GM19468 (cell line): ENCODE measurements around the gene CRYBG1.
"Not testable (repeated sequence)": the region's sequence is repeated elsewhere in the genome, so short reads cannot be mapped to it uniquely, and the experiment has no call there.

ENCODE experiments used
- ATAC-seq: cut with Tn5 transposase; IDR thresholded peaks from one replicate; pipeline ENCODE4 v1.9.1; 2021; ENCODE audit warnings: mild to moderate bottlenecking, moderate library complexity, moderate number of reproducible peaks; ENCODE audit not compliant: unreplicated experiment; ENCODE audit errors: extremely low read depth

Gene CRYBG1

DNA sequence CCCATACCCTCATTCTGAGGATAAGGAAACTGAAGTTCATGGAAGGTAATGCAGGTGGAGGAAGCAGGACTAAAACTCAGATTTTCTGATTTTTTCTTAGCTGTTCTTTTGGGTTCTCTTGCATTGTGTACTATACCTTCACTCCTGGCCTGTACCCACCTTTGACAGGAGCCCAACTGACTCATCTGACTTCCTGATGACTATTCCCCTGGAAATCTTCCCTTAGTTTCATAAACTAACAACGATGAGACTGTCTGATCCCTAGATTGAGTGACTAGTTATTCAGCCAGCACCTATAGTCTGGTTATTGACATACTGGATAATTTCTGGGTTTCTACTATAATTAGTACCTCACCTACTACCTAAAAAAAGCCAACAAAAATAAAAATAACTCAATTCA, 10.1 kb downstream of the CRYBG1 start:
- ATAC-seq = no peak

DNA sequence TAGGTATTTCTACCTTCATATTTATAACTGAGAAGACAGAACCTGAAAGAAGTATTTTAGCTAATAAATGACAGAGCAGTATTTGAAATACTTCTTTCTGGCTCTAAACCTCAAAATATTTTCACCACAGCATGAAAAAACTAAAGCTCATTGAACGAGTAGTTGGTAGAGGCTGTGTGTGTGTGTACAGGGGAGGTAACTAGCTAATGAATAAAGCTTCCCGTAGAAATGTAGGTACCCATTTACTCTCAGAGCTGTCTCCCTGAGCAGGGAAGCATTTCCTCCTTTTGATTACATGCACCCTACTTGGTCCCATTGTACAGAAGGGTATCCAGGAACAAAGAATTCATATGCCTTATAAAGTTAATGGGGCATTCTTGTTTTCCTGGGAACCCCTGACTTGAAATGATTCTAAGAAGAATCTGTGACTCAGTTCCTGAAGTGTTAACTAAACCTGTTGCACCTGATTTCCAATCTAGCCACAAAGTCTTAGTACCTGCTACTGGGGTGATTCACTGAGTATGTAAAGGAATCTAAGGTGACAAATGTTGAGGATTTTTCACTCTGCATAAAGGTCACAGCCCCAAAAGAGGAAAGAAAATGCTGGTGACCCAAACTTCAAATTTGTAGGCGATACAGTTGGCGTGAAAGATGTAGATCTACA, 12.5 kb downstream of the CRYBG1 start:
- no peak for ATAC-seq

DNA sequence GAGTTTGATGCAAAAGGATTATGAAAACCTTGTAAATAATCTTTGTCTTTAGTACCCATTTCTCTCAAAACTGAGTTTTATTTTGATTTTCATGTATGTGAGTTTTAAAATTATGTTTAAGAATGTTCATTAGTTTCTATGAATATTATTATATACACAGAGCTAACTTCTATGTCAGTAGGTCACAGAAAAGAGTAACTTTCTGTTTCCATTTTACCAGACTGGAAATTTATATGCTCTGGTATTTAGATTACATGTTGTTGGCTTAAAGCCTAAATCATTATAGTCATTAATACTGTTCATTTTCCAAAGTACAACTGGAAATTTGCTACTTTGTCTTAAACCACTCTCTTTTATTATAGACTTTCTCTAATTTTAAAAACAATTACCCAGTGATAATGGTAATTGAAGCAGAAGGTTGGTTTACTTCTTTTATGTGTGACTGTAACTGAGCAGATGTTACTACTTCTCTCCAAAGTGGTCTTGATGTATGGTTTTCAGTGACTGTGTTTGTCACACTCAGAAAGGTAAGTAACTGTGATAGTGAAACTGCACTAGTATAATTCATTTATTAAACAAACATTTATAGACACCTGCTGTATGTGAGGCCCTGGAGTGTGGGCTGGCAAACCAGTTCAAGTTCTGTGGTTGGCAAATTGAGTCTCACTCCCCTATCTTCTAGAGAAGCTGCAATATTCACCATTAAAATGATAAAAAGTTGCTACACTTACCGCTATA, 13.2 kb downstream of the CRYBG1 start:
- ATAC-seq = no peak

DNA sequence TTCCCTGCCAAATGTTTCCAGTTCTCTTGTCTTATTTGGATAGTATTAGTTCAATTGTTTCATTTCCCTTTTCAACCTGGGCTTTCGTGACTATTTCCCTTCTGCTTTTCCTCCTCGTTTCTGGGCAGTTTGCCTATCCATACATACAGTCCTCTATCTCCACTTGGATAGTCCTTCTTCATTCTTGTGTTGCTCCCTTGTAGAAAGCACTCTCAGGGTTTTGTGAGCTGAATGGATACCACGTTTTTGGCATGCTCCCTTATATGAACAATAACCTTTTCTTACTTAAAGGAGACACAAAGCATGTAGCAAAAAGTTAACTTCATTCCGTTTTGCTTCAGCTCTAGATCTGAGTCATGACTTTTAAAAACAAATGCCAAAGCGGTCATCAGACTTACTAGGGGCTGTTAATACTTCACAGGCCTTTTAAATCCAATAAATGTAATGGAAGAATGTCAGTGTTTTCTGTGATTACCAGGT, 16.6 kb downstream of the CRYBG1 start:
- ATAC-seq = no peak

GRCh38 chr6:106379951-106380350, 19.4 kb downstream of the CRYBG1 start:
- no peak for ATAC-seq

DNA sequence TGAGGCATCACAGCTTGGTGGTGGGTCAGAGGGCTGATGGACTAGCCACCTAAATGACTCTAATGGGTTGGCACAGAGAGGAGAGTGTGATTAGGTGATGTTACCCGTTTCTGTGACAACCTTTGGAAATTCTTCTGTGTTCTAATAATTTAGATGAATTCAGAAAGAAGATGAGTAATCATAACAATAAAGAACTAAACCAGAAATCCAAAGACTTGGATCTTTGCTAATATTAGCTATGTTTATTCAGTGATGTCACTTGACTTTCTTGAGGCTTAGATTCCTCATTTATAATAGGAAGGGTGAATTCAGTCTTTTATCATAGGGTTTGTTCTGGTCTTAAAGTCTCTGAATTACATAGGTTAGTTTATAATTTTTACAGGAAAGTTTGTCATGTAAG, 19.9 kb downstream of the CRYBG1 start:
- no peak for ATAC-seq

- ATAC-seq = no peak
Measured at GRCh38 chr6:106381223-106381622, 20.7 kb downstream of the CRYBG1 start.

GRCh38 chr6:106381881-106382280, 21.4 kb downstream of the CRYBG1 start:
- ATAC-seq = no peak

GRCh38 chr6:106383573-106383972, 23.1 kb downstream of the CRYBG1 start:
- no peak for ATAC-seq

DNA sequence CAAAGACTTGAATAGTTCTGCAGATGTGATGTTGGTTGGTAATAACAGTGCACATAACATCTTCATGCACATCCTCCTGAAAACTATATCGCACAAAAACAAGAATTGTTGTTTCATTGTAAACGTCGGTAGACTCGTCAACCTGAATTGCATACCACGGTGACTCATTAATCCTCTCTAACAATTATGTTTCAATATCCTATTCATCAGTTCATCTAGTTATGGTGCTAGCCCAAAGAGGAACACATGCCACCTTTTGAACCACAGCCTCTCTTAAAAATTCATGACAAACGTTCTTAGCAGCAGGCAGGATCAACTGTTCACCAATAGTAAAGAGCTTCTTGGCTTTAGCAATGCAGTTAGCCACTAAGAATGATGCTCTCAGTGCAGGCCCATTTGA, 25.0 kb downstream of the CRYBG1 start:
- ATAC-seq = no peak

GRCh38 chr6:106387875-106388274, 27.4 kb downstream of the CRYBG1 start:
- no peak for ATAC-seq

GRCh38 chr6:106390088-106390487, 29.6 kb downstream of the CRYBG1 start:
- ATAC-seq = no peak

GRCh38 chr6:106396426-106397220, 36.1 kb downstream of the CRYBG1 start:
- no peak for ATAC-seq

DNA sequence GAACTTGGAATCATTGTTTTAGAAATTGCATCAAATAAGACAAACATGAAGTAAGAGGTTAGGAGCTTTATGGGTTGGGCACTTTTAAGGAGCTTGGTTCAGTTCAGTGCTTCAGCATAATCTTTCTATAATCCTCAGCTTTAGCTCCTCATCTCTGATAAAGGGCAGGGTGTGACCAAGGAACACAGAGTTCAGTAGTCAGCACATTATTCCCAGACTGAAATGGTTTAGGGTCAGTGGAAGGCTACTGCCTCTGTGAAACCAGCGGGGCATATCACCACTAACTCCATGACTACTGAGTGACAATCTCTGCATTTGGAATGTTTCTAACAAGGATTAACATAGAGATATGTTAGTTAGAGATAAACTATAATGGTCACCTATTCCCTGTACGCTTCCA, 36.9 kb downstream of the CRYBG1 start:
- no peak for ATAC-seq

- no peak for ATAC-seq
Measured at GRCh38 chr6:106398621-106399020, 38.1 kb downstream of the CRYBG1 start.

DNA sequence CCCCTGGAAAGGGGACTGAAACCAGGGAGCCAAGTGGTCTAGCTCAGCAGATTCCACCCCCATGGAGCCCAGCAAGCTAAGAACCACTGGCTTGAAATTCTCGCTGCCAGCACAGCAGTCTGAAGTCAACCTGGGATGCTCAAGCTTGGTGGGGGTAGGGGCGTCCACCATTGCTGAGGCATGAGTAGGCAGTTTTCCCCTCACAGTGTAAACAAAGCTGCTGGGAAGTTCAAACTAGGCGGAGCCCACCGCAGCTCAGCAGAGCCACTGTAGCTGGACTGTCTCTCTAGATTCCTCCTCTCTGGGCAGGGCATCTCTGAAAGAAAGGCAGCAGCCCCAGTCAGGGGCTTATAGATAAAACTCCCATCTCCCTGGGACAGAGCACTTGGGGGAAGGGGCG, 44.5 kb downstream of the CRYBG1 start:
- not testable (repeated sequence) for ATAC-seq

GRCh38 chr6:106411056-106411455, 50.5 kb downstream of the CRYBG1 start:
- ATAC-seq = no peak

DNA sequence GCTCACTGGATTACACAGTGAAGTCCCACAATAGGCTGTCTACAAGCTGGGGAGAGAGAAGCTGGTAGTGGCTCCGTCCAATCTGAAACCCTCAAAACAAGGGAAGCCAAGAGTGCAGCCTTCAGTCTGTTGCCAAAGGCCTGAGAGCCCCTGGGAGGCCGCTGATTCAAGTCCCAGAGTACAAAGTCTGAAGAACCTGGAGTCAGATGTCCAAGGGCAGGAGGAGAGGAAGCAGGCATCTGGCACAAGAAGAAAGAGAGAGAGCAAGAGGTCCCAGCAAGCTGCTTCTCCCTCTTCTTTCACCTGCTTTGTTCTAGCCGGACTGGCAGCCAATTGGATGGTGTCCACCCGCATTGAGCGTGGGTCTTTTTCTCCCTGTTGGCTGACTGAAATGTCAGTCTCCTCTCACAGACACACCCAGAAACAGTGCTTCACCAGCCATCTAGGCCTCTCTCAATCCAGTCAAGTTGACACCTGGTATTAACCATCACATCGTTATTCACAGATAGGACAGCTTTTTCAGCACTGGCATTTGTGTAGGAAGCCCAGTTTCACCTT, 51.2 kb downstream of the CRYBG1 start:
- no peak for ATAC-seq

DNA sequence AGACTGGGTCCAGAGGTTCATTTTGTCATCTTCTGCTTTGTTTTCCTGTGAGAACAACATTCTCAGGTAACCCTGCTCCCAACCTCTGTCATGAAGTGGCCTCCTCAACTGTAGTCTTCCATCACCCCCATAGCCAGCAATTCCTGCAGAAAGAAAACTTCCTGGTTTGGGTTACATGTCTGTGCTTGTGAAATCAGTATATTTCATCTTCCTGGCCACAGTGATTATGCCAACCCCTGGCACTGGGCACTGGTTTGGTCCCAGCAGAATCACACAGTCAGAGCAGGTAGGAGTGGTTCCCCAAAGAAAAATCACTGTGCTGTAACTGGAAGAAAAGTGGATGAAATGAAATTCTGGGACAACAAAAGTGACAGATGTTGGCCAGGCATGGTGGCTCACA, 52.5 kb downstream of the CRYBG1 start:
- ATAC-seq = no peak

GRCh38 chr6:106413722-106414121, 53.2 kb downstream of the CRYBG1 start:
- no peak for ATAC-seq

DNA sequence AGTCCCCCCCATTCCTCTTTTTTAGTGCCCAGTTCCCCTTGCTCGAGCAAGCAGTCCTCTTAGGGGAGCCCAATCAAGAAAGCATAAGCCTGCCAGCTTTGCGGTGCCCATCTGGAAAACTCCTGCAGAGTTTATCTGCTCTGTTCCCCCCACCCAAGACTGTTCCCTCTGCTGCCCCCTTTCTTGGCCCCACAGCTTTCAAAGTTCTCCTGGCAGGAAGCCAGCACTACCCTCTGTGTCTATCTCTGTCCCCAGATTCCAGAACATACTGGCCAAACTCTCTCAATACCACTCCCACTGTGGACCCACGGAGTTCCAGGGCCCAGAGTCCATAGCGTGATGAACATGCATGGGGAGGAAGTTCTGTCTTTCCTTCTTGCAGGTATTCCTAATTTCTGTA, 55.4 kb downstream of the CRYBG1 start:
- ATAC-seq = no peak
